Pons (tissue), 1 donor: ENCODE results near the gene KRTAP12-4.
"Not testable (repeated sequence)": the region's sequence is repeated elsewhere in the genome, so short reads cannot be mapped to it uniquely, and the experiment has no call there.

Experiments used
- DNase-seq: peaks from one replicate; pipeline ENCODE4 v3.0.0-alpha.2; 2016; ENCODE audit warnings: low spot score

Gene KRTAP12-4

DNA sequence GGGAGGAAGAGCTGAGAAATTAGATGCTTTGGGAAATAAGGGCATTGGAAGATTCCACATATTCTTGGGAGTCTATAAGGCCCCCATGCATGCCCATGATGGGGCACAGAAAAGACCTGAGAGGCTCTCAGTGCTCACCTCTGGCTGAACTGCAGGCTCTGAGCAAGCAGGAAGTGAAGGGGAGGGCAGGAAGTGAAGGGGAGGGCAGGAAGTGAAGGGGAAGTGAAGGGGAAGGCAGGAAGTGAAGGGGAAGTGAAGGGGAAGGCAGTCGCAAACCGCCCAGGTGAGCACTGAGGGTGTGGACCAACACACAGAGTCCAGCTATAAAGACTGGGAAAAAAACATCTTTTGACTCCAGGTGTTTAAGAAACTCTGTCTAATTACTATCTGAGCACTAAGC lies 24.0 kb downstream of the KRTAP12-4 start:
- DNase-seq, result no peak

DNA sequence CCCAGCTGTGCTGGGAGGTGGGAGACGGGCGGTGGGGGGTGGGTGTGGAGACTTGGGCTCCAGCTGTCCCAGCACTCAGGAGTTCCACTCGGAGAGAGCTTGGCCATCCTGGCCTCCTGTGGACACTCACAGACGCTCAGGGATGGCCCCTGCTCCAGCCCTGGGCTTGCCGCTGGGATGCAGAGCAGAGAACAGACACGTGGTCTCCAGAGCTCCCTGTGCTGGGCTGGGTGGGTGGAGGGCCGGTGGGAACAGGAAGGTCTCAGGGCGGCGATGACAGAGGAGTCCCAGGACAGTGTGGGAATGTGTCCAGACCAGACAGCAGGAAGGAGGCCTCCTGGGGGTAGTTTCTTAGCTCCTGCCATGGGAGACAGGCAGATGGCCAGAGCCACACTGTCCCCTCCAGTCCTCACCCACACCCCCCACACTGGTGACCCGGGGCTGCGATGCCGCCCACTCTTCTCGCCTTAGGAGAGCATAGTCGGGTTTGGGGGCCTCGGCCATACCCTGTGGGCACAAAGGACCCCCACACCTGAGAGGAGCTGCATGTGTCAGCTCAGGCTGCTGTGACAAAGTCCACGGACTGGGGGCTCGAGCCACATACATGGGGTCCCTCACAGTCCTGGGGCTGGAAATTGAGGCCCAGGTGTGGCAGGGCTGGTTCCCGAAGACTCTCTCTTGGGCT lies 25.6 kb downstream of the KRTAP12-4 start:
- DNase-seq, result no peak

DNA sequence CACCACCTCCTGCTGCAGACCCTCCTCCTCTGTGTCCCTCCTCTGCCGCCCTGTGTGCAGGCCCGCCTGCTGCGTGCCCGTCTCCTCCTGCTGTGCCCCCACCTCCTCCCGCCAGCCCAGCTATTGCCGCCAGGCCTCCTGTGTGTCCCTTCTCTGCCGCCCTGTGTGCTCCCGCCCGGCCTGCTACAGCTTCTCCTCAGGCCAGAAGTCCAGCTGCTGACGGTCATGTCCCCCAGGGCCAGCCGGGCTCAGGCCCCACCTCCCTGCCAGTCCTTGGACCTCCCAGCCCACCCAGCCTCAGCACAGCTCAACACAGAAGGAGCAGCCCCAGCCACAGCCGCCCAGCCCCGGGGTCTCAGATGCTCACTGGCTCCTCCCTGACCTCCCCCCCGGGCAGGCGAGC lies 26.6 kb downstream of the KRTAP12-4 start:
- not testable (repeated sequence) for DNase-seq

DNA sequence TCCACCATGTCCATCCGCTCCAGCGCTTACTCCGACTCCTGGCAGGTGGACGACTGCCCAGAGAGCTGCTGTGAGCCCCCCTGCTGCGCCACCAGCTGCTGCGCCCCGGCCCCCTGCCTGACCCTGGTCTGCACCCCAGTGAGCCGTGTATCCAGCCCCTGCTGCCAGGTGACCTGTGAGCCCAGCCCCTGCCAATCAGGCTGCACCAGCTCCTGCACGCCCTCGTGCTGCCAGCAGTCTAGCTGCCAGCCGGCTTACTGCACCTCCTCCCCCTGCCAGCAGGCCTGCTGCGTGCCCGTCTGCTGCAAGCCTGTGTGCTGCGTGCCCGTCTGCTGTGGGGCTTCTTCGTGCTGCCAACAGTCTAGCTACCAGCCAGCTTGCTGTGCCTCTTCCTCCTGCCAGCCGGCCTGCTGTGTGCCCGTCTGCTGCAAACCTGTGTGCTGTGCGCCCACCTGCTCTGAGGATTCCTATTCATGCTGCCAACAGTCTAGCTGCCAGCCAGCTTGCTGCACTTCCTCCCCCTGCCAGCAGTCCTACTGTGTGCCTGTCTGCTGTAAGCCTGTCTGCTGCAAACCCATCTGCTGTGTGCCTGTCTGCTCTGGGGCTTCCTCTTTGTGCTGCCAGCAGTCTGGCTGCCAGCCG lies 27.2 kb downstream of the KRTAP12-4 start:
- not testable (repeated sequence) for DNase-seq

DNA sequence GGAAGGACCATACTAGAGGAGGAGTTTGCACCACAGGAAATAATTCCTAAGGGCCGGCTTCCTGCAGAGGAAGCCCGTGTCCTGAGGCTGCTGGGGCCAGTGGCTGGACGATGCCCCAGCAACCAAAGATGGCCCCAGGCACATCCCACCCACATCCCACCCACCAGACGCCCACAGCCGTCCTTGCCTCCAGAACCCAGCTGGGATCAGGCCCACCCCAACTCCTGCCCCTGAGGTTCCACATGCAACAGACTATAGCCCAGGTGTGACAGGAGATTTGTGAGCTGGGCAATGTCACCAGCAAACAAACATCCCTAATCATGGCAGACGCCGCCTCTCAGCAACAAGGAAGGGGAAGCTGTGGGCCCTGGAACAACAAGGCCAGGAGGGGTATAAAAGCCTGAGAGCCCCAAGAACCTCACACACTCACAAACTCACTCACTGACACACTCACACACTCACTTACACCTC lies 27.8 kb downstream of the KRTAP12-4 start, which contains the start of gene KRTAP10-9:
TSS of gene KRTAP10-9 (plus strand) at position 421 of the 471 bp plus-strand sequence. CDS start 79 bp downstream, outside the sequence.
- no peak for DNase-seq

DNA sequence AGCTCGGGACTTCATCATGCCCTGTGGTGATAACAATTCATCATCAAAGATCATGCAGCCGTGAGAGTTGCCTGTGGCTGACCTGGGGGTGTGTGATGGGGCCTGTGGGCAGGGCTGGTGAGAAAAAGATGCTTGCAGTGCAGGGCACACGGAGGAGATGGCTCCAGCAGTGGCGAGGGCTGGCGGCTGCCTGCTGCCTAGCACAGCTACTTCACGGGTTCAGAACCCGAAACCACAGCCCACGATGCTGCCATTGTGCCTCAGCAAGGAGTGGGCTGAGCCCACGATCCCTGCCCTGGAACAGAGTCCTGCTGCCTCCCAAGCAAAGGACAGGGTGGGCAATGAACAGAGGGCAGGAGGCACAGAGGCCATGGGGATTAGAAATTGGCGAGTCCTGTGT lies 28.2 kb downstream of the KRTAP12-4 start:
- no peak for DNase-seq

DNA sequence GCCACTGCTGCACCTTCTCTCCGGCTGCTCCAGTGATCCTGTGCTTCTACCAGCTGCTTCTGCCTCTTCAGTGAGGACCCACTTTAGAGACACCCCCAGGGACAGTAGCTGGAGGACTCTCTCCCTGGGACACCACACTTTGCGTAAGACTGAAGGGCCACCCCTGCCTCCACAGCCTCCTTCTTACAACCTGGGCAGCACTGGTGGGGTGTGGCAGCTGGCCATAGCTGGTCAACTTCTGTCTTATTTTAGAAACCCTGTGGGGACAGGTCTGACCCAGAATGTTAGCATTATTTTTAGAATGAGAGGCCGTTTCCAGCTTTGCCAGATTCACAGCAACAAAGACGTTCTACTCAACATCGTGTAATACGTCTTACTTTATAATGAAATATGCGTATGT lies 28.7 kb downstream of the KRTAP12-4 start:
- DNase-seq, result no peak

DNA sequence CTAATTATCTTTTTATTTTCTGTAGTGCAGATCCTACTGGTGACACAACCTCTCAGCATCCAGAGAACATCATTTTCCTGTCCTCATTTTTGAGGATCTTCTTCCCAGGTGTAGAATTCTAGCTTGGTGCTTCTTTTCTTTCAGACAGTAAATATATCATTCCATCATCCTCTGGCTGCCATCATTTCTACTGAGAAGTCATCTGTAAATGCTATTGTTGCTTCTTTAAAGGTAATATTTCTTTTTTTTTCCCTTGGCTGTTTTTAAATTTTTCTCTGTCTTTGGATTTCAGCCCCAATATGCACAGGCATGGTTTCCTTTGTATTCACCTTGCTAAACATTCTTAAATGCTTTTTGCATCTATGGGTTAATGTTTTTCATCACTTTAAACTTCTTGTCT lies 30.9 kb downstream of the KRTAP12-4 start:
- no peak for DNase-seq

DNA sequence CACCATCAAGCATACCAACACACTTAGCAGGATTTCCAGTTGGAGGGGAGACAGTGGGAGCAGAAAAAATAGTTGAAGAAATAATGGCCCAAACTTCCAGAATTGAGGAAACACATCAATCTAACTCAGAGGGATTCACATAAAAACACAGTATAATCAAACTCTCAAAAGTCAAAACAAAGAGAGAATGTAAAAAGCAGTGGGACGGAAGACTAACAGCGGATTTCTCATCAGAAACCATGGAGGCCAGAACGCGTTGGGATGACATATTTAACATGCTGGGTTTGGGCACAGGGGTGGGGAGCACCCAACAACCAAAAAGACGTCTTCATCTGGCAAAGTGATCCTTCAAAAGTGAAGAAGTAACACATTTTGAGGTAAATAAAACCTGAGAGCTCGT lies 34.6 kb downstream of the KRTAP12-4 start:
- DNase-seq, result no peak

DNA sequence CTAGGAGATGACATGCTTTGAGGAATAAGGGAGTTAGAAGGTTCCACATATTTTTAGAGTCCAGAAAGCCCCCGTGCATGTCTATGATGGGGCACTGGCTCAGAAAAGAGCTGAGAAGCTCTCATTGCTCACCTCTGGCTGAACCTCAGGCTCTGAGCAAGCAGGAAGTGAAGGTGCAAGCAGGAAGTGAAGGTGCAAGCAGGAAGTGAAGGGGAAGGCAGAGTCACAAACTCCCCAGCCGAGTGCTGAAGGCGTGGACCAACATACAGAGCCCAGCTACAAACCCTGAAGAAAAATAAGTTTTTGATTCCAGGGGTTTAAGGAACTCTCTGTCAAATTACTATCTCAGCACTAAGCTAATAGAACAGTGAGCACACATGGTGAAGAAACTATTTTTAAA lies 35.5 kb downstream of the KRTAP12-4 start:
- no peak for DNase-seq

DNA sequence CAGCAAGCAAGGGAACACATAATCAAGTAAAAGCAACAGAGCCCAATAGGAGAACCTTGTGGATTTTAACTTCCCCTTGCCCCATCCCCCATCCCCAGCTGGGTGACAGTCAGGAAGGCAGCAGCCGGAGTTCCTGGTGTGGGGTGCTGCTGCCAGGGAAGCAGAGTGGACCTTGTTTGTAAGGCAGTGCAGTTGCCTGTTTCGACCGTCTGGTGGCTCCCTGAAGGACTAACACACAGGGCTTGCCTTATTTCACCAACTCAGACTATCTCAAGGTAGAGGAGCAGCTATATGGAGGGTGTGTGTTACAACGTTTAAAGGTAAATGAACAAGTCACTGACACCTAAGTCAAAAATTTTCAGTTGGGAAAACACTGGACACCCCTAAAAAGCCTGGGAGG lies 36.0 kb downstream of the KRTAP12-4 start:
- DNase-seq, result peak; percentile 1

DNA sequence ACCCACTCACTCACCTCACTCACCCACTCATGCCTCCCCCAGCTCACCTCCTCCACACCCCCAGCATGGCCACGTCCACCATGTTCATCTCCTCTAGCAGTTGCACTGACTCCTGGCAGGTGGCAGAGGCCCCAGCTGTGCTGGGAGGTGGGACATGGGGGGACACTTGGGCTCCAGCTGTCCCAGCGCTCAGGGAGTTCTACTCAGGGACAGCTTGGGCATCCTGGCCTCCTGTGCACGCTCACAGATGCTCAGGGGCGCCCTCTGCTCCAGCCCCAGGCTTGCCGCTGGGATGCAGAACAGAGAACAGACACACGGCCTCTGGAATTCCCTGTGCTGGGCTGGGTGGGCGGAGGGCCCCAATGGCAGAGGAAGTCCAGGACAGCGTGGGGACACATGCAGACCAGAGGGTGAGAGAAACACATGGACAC lies 37.4 kb downstream of the KRTAP12-4 start:
- no peak for DNase-seq

DNA sequence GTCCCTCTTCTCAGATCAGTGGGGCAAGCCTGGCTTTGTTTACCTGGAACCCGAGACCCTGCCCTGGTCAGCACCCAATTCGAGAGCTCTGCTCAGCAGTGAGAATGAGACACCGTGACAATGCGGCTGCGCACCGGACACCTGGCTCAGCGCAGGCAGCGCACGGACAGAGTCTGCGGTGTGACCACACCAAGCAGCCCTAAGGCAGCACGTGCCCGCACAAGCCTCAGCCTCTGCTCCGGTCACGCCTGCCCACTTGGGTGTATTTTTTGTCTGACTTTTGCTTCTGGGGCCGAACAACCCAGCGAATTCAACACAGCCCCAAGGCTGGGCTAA lies 37.9 kb downstream of the KRTAP12-4 start:
- no peak for DNase-seq

DNA sequence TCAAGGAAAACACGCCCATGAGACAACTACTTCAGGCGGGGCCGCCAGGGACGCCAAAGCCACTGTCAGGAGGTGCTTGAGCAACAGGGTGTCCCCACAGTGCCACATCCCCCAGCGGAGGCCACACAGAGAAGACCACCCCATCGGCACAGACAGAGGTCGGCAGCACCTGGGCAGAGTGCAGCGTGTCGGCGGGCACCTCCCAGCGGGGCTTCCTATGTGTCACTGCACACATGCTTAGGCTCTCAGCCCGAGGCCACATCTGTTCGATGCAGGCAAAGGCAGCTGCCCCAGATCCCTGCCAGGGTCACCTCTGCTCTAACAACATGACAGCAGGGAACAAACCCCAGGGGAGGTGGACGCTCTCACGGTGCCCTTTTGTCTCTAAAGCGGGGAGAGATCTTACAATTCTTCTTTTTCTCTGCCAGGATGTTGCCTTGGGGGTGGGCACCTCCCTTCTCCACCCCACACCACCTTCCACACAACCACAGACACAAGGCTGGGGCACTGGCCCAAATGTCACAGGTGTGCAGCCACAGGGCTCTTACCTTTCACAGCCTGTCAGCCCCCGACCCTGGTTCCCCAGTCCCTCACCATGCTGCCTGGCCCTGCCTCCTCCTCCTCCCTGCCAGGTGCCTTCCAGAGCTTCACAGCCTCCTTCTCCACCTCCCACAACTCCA lies 38.4 kb downstream of the KRTAP12-4 start:
- no peak for DNase-seq

DNA sequence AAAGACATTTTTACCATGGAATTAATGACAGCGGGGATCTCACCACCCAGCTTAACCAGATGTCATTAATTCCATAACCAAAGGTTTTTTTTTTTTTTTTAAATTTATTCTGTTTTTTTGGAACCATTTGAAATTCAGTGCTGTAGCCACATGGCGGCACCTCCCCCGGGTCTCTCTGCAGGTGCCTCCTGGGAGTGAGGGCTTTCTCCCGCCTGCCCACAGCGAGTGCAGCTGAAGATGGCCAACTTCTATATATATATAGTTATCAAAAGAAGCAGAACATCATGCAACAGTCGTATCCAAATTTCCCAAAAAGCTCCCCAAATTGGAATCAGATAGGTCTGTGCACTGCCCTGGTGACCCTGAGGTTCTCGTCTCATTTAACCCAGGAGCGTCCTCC lies 39.0 kb downstream of the KRTAP12-4 start:
- DNase-seq, result no peak

DNA sequence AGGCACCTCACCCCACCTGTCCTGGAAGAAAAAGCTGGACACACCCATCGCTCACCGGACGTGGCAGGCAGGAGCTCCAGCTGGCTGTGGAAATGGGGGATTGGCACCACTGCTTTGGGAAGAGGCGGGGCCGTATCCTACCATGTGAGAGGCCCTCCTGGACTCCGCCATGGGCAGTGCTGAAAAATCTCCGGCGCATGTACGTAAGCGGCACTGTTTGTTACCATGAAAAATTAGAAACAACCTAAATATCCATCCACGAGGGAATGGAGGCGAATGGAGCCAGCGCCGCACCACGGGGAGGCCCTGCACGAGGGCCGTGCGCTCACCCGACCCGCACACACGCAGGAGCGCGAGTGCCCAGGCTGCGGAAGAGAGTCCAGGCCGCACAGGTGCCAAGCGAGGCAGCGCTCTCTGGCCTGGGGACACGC lies 39.5 kb downstream of the KRTAP12-4 start:
- no peak for DNase-seq

DNA sequence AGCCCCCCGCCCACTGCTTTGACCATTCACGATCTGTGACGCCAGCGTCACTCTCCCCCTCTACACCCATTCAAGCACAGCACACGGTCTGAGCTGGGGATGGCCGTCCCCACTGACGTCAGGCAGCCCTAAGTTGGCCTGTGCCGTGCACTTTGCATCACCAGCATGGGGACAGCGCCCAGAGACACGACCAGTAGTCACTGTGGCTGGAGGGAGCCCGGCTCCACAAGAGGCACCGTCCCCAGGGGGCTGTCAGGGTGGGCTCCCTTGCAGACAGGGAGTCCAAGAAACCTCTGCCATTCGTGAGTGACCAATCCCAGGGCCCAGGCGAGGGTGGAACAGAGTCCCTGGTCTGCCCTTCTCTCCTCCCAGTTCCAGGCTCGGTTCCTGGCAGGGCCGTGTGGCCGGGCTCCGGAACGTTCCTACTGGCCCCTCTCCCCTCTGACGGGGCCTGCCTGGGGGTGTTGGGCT lies 40.3 kb downstream of the KRTAP12-4 start:
- no peak for DNase-seq

DNA sequence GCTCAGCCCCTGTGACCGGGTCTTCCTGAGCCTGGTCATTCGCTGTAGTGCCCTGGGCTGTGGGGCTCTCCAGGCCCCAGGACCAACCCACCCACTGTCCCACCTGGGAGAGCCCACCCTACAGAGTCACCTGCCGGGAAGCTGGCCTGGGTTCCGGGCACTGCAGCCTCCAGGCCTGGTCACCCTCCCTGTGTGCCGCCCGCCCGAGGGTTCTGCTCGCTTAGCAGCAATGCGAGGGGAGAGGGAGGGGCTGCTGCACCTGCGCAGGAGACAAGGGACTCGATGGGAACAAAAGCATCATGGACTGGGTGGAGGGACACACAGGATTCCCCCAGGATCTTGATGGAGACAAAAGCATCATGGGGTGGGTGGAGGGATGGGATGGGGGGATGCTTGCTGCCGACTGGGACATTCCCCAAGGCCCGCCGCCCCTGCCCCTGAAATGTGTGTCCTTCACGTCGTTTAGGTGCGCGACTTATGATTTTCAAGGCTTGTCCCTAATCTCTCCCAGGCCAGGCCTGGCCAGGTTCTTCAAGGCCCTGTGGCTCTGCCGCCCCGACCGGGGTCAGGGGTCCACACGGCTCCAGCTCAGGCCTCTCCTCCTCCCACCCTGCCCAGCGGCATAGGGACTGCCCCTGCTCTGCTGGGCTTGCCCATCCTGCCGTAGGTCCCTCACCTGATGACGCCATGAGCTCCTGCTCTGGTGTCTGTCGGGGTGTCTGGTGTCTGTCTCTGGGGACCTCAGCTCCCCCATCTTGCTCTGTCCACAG lies 40.9 kb downstream of the KRTAP12-4 start:
- no peak for DNase-seq

DNA sequence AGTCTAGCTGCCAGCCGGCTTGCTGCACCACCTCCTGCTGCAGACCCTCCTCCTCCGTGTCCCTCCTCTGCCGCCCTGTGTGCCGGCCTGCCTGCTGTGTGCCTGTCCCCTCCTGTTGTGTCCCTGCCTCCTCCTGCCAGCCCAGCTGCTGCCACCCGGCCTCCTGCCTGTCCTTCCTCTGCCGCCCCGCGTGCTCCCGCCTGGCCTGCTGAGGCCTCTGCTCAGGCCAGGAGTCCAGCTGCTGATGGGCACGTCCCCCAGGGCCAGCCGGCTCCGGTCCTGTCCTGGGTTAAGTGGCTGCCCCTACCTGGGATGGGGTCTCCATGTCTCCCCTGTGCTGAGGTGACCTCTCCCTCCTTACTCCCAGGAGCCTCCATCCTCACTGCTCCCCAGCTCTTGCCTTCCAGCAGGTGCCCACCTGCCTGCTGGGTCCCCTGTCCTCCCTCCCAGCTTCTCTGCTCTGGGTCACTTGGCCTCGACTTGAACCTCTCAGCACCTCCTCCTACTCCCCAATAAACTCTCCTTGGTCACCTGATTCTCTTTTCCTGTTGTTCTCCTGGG lies 41.7 kb downstream of the KRTAP12-4 start:
- DNase-seq, result no peak

DNA sequence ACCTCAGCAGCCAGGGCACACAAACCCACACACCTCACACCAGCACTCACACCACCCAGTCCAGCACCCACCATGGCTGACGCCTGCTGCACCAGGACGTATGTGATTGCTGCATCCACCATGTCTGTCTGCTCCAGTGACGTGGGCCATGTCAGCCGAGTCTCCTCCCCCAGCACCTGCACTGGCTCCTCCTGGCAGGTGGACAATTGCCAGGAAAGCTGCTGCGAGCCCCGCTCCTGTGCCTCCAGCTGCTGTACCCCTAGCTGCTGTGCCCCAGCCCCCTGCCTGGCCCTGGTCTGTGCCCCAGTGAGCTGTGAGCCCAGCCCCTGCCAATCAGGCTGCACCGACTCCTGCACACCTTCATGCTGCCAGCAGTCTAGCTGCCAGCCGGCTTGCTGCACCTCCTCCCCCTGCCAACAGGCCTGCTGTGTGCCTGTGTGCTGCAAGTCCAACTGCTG lies 42.4 kb downstream of the KRTAP12-4 start, which contains the start of gene KRTAP10-8:
TSS of gene KRTAP10-8 (plus strand) at position 51 of the 458 bp plus-strand sequence. CDS start at position 73, 22 bp downstream.
- no peak for DNase-seq

DNA sequence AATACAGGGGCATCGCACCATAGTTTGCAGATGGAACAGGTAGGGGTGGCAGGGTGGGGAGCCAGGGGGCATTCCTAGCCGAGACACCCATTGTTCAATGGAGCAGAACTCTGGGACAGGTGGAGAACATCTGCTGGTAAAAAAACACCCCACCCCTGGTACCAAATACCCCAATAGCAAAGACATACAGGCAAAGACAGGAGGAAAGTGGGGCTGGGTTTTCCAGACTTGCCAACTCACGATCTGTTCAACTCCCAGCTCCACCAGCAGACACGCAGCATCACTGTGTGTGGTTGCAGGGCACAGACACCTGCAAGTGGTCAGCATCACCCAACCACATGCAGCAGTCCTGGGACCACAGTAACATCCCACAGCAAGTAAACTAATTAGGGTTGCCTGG lies 42.9 kb downstream of the KRTAP12-4 start:
- DNase-seq, result no peak
